NCI-H146 (cell line): ENCODE results near the gene FILIP1L.
A peak's percentile ranks its signal among the peaks of the same experiment; 100 is the strongest.

Experiments
- DNase-seq: peaks from one replicate; lab custom pipeline; 2025; lab: John Stamatoyannopoulos, UW

FILIP1L gene

DNA sequence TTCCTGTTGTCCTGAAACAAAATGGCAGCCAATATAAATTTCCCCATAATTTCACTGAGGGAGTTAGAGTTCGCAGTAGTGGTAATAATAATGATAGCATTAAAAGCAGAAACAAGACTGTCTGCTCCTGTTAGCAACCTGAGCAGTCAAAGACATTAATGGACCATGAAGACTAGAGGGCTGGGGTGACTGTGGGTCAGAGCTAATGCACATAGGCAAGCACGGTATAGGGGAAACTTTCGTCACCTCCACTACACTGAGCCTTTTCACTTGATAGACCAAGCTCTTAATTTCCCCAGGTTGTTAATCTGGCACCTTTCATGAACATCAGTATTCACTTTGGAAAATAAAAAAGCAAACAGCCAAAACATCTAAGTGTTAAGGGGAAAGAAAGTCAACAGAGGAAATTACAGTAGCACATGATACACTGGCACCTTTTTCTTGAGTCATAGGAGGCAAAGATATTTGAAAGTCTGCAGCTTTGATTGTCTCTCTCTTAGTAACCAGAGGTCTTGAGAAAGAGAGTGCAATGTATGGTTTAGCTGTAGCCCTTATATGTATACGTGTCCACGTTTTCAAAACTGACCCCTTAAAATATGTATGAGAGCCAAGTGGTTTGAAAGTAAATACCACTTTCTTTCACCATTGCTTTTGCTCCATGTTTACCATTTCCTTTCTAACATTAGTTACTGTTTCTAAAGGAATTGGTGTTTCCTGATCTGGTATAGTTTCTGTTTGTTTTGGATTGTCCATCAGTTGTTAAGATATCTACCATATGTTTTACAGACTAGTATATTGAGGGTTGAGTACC, 104.8 kb downstream of the FILIP1L start:
- DNase-seq = no peak

DNA sequence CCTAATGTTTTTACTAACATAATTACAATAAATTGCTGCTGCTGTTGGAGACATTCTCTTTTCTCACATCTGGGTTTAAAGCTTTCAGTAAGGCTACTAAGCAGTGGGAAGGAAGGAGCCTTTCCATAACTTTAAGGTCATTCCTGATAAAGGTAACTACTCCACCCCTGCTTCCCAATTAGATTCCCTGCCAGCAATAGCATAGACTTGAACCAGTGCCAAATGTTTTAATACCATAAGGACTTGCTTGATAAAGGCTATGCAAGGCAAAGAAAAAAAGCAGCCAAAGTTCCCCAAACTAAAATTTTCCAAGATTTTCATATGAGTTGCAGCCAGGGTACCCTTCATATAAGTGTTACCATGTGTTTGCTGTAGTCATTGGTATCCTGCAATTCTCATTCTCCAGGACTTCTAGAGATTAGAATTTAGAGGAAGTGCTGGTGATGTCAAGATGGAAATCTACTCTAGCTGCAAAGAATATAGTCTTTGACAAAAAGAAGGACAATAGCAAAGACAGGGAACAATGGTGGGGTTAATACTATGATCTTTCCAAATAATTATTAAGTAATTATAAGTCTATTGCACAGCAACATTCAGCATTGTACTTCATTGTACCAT, 106.1 kb downstream of the FILIP1L start:
- DNase-seq = no peak

DNA sequence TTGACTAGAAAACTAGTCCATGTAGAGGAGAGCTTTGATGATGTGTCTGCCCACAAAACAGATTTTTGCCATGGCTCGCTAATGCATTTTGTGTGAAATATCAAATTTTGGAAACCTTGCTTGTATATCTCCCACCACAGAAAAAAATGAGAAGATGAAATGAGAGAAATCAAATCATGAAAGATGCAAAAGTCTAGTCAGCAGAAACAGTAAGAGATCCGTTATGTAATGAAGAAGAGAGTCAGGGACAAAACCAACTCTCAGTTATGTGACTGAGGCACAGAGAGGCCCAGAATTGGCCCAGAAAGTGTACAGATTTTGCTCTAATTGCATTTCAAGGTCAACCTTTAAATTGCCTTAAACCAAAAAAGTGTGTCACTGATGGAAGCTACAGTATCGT, 107.0 kb downstream of the FILIP1L start:
- no peak for DNase-seq

DNA sequence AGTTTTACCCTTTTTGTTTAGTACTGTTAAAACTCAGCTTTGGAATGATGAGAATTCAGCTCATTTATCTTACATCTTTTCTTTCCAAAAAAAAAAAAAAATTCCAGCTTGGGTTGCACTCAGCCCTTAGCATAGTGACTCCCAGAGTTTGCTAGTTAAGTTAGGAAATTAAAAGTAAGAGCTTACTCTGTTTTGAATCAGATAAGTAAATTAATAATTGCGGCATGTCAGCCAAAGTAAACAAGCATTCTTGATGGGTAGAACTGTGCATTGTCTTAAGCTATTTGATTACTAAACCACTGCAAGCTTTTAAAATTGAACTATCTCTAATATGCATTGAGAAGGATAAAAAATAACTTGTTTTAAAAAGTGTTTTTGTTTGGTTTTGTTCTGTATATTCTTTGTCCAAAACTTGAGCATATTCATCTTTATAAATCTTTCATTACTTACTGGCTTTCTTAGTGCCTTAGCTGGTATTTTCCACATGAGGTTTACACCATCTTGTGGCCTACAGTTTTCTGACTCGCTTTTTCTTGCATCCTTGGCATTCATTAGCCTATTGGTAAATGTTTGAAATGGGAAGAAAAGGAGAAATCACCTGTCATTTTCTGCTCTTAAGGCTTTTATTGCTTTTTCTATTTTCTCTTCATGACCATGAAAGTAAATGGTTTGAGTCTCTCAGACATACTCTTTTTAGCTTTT, 107.6 kb downstream of the FILIP1L start:
- DNase-seq = no peak

DNA sequence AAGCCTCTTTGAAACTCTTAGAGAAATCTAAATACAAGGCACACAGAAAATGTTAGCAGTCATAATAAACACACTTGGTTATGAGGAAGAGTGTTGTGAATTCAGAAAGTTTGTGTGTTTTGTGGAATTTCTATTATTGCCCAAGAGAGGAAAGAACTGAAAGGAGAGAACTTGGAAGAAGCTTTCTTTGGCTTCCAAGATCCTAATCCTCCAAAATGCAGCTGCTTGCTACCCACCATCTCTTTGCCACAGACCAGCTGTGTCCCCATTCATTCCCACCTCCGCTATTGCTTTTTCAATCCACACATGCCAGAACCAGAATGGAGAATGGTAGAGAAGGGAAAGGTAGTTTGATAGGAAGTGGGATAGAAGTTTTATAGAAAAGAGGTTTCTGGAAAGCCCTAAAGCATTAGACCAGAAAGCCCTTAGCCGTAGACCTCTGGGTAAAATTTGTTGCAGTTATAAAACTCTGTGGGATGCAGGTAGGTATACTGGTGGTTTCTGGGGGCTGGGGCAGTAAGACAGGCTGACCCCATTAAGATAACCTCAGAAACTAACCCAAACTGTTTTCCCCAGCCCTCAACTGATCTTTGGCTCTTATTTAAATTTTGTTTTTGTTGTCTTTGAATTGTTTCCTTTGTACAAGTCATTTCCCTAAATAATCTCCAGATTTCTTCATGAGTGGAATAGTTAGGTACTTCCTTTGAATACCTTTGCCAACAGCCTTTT, 108.5 kb downstream of the FILIP1L start:
- no peak for DNase-seq

DNA sequence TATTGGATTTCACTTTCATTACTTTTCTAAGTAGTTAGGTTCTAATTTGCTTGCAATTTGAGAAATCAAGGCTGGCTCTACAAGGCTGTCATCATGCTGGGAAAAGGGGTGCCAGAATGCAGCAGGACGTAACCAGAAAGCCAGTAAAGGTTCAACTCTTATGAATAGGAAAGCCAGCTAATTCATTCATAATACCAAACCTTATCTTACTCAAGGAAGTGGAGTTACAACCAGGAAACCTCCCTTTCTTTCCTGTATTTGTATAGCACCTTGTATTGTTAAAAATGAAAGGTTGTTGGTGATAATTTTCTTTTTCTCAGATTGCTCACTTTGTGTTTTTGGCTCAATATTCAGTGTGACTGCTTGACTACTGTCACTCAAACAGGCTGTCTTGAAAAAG, 109.4 kb downstream of the FILIP1L start:
- no peak for DNase-seq

DNA sequence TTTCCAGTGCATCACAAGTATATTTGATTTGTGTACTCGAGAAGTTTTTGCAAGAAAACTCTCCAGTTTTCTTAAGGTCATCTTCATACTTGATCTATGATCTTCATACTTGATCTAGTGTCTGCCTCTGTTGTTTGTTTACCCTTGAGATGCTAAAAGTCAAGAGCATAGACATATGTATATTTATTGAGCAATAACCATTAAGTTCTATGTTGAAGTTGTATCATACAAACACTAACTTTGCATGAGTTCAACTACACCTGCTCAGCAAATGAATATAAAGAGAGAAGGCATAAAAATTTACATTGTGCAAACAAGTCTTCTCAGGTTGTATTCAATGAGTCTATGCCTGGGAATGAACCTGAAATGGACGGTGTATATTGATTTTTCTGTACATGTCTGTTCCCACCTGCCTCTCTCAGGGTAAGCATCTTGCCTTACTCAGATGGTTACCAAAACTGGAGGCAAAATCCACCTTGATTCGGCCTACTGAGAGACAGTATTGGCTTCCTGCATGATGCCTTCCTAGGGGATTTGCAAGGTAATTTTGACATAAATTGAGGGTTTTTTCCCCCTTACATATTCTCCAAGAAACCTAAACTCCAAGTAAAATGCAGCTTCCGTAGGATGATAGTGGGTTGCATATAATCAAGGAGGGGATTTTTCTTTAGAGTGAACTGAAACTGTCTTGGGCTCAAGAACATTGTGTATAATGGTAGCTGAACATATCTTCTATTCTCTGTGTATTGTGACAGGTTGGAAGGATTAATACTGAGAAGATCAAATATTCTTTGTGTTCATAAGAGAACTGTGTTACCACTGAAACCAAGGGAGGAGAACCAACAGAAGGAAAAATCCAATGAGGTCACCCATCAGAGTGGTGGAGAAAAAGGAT, 110.4 kb downstream of the FILIP1L start:
- DNase-seq = peak; percentile 18

DNA sequence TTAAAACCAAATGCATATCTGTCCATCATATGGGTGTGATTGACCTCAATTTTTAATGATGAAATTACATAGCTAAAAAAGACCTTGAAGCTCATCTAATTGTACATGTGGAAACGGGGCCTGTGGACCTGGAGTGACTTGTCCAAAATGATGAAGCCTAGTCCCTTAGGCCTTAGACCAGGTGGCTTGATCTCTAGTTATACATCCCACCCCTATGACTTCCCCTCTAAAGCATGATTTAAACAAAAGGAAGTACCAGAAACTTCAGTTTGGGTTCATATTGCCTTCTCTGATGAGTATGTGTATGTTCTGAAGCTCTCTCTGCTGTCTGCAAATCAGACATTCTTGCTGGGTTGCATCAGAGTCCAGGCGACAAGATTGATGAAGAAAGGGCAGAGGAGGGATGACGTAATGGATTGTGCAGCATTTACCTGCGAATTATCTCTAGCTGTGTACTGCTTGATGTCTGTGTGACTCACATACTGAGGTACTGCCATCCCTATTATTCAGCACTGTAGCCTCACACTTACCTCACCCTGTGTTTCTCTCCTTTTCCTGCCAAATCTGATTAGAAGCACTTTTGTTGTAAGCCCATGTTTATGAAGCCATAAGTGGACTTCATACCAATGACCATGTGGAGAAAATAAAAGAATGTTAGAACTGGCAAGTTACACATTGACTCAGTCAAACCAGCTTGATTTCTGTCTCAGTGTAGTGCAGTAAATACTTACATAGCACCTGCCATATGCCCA, 111.5 kb downstream of the FILIP1L start:
- peak; percentile 41 for DNase-seq

DNA sequence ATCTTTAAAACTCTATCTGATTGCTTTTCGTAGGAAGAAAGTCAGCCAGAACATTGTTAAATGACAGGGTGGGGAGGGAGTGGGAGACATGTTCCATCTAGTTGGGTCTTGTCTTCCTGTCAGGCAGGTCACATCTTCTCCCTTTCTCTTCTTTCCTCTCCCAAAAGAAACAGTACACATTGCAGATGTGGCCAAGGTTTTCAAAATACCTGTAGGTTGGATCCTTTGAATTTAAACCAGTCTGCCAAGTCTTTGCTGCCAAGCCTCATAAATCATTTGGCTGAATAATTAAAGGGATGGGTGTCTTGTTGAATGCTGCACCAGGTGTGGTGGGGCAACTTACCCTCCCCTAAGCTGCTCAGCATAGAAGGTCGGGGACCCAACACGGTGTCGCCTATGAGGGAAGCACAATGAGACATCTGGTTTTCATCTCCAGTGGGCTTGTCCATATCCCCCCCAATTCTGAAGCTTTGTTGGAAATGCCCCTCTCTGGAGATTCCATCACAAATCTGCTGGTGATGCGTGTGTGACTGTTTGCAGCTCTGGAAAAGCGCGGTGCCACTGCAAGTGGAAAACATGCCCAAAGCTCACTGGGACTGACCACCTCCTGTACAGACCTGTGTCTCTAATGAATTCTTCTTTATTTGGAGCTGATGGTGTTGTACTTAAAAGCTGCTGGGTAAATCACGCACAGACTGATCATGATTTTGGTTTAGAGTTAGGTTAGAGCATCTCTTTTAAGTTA, 112.6 kb downstream of the FILIP1L start:
- peak; percentile 21 for DNase-seq

DNA sequence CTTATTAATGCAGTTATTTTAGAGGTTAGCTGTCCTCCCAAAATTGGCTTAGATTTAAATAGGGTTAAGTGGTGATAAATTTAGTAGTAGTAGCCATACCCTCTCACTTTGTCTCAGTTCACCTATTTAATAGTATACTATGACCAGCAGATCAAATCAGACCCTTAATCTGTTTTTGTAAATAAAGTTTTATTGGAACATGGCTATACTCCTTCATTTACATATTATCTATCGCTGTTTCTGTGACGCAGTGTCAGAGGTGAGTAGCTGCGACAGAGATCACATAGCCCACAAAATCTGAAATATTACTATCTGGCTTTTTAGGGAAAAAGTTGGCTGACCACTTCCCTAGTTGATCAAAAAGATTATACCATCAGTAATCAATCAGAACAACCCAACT, 113.2 kb downstream of the FILIP1L start:
- no peak for DNase-seq

DNA sequence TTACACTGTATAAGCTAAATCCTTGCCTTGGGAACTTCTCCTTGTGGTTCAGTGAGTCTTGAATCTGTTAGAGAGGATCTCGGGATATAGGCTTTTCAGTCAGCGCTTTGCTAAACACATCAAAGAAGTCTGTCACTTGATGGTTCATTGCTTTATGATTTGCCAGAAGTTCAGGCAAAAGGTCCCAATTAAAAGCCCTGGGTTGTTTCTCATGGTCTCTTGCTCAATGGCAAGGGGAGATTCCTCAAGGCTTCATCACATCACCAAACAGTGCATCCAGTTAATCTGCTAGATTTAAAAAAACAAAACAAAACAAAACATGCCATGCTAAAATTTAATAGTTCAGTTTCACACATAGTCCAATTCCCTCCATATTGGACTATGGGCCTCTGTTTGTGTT, 114.8 kb downstream of the FILIP1L start:
- no peak for DNase-seq

DNA sequence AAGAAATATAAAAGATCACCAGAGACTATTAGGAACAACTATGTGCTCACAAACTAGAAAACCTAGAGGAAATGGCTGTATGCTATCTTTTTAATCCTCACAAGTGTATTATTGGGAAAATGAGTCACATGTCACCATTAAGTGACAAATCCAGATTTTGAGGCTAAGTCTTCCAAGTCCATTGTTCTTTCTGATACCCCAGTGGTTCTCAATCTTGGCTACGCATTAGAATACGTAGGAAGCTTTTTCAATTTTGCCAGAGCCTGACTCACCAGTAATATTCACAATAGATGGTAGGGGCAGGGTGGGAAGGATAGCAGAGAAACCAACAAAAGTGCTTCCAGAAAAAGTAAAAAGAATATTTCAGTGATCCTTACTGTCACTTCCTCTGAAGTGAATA, 117.0 kb downstream of the FILIP1L start:
- no peak for DNase-seq

DNA sequence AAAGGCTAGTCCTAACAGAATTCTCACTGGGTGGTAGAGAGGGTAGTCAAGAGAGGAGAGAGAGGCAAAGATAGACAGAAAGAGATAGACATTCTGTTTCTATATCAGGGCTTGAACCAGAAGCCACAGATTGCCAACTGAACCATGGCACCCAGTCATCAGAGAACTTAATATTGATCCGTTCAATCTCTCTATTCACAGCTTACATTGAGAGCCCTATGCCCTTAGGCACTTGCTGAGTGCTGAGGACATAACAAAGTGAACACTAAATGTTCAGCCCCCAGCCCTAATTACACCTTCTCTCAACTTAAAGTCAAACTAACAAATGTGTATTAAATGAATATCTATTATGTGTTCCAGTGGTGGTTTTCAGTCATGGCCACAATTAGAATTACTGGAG, 124.1 kb downstream of the FILIP1L start:
- peak; percentile 44 for DNase-seq

DNA sequence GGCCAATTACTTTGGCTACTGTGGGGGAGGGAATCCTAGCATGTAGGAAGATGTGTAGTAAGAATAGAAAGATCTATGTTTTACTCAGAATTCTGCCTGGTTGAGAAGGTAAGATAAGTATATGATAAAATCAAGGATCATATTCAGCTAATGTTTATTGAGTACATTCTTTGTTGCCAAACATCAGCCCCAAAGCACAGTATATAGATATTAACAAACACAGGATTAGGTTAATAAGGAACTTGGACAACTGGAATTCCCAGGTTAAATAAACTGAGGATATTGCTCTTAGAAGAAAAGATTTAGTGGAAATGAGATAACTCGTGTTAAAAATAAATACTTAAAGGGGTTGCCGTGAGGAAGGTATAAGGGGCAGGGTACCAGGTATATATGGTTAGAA, 129.6 kb downstream of the FILIP1L start:
- no peak for DNase-seq

DNA sequence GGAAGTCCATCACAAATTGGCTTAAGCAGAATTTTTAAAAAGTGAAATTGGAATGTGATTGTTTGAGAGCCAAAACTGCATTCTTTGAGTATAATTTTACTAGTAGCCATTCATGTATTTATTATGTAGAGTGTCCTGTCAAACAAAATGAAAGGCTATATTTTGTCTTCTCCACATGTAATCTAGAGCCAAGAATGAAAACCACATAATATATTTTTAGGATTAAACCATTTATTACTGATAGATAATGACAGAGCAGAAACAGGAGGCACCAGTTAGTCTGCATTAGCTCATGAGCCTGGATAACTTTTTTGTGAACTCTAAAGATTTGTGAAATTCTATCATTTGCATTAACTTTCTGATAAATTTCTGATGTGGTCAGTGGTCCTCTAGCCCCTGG, 130.2 kb downstream of the FILIP1L start:
- DNase-seq = no peak

DNA sequence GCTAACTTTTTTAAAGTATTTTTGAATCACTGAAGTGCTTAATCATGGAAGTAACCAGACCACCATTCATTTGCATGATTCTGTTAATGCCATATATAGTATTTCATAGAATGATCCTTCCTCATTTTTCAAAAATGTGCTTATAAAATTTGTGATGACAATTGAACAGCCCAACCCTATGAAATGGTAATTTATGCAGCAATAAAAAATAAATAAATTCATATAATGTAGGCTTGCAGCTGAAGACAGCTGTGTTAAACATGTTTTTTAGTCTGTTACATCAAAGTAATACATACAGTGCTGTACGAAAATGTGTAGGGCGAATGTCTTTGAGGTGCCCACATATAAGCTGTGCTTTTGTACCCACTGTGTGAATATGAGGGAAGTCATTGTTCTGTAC, 131.7 kb downstream of the FILIP1L start:
- DNase-seq = no peak

DNA sequence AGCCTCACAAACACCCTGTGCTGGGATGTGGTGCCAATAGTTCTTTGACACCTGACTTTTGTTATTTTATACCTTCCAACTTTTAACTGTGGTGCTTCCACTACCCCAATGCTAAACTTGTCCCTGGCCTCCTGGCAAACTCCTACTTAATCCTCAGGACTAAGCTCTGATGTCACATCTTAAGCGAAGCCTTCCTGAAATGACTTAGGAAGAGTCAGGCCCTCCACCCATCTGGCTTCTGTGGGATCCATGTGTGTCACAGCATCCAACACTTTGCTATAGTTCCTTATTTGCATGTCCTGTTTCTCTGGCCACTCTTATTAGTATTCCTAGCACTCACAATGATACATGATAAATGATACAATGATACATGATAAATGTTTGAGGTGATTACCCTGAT, 133.2 kb downstream of the FILIP1L start:
- no peak for DNase-seq

DNA sequence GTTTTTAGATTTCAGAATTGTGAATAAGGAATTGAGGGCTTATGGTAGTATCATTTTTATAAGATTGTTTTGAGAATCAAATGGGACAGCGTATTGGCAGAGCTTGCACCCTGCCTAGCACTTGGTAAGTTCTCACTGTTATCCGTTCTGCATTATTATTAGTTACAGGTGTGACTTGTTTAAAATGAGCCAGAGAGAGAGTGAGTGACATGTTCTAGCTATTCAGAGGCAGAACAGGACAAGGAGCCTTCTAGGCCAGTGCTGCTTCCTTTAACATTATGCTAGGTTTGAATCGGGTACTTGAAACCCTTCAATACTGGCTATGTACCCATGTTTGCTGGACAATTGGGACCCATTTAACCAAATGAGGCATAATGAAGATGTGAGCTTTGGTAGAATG, 133.7 kb downstream of the FILIP1L start:
- no peak for DNase-seq

DNA sequence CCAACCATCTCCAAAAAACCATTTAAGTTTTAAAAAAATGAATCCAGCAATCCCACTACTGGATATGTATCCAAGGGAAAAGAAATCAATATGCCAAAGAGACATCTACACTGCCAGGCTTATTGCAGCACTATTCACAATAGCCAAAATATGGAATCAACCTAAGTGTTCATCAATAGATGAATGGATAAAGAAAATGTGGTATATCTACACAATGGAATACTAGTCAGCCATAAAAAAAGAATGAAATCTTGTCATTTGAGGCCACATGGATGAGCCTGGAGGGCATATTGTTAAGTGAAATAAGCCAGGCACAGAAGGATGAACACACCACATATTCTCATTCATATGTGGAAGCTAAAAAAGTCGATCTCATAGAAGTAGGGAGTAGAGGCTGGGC, 136.1 kb downstream of the FILIP1L start:
- DNase-seq = no peak

DNA sequence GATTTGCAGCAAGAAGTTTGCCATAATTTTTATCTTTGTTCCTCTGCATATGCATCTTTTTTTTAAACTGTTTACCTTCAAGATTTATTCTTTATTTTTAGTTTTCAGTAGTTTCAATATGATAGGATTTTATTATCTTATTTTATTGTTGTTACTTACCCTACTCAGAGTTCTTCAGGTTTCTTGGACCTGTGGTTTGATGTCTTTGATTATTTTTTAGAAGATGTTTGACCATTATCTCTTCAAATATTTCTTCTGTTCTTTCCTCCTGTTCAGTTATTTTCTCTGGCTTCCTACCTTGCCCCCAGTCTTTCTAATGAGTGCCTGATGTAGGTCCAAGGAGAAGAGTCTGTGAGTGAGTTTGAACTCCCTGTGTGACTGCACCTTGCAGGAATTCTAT, 137.7 kb downstream of the FILIP1L start:
- DNase-seq = no peak
